ENCODE data around the gene KRT13.

GRCh38 chr17:41507315-41507880 is 2.0 kb upstream of the KRT13 start:
- TF ChIP-seq EZH2 (IDR thresholded peaks at IDR 0.05; ENCODE audit: low read length, missing control alignments): no peak
- no peak for TF ChIP-seq CTCF (conservative IDR thresholded peaks at IDR 0.05 in 1 of 2, IDR thresholded peaks at IDR 0.05 in 1 of 2; ENCODE audit: low read depth in 1 of 2, low read length in 2 of 2)

Data from fibroblast of lung (primary cell).